HG03066 (cell line): ENCODE results near the gene RIN2.
"Not testable (repeated sequence)": the region's sequence is repeated elsewhere in the genome, so short reads cannot be mapped to it uniquely, and the experiment has no call there.

ENCODE experiments used
- ATAC-seq: cut with Tn5 transposase; IDR thresholded peaks from one replicate; pipeline ENCODE4 v1.9.1; 2021; ENCODE audit warnings: low read depth; ENCODE audit not compliant: unreplicated experiment

RIN2 gene

GRCh38 chr20:19738951-19739350 is 19.1 kb upstream of the RIN2 start:
- ATAC-seq: no peak

- ATAC-seq: no peak
Observed at GRCh38 chr20:19739351-19739750, 18.7 kb upstream of the RIN2 start.

- no peak for ATAC-seq
Observed at GRCh38 chr20:19740512-19740911, 17.5 kb upstream of the RIN2 start.

GRCh38 chr20:19741924-19742323 is 16.1 kb upstream of the RIN2 start:
- ATAC-seq: no peak

- ATAC-seq: no peak
Observed at GRCh38 chr20:19742974-19743639, 15.0 kb upstream of the RIN2 start.

GRCh38 chr20:19743640-19743995 is 14.4 kb upstream of the RIN2 start:
- ATAC-seq: no peak

GRCh38 chr20:19745106-19745505 is 13.0 kb upstream of the RIN2 start:
- no peak for ATAC-seq

- no peak for ATAC-seq
Observed at GRCh38 chr20:19745584-19745983, 12.5 kb upstream of the RIN2 start.

- no peak for ATAC-seq
Observed at GRCh38 chr20:19746396-19746795, 11.7 kb upstream of the RIN2 start.

- no peak for ATAC-seq
Observed at GRCh38 chr20:19747903-19748302, 10.2 kb upstream of the RIN2 start.

- no peak for ATAC-seq
Observed at GRCh38 chr20:19748681-19749080, 9.4 kb upstream of the RIN2 start.

GRCh38 chr20:19749618-19750071 is 8.4 kb upstream of the RIN2 start:
- ATAC-seq: no peak

GRCh38 chr20:19750101-19750606 is 7.9 kb upstream of the RIN2 start:
- ATAC-seq: no peak

- ATAC-seq: no peak
Observed at GRCh38 chr20:19750907-19751636, 7.0 kb upstream of the RIN2 start.

GRCh38 chr20:19754201-19754600 is 3.9 kb upstream of the RIN2 start:
- ATAC-seq: not testable (repeated sequence)

- no peak for ATAC-seq
Observed at GRCh38 chr20:19756761-19757486, 1.1 kb upstream of the RIN2 start.

GRCh38 chr20:19757487-19758132 is 448 bp upstream of the RIN2 start:
- no peak for ATAC-seq

GRCh38 chr20:19758501-19759331 is 658 bp downstream of the RIN2 start:
- no peak for ATAC-seq

GRCh38 chr20:19760371-19760721 is 2.3 kb downstream of the RIN2 start:
- no peak for ATAC-seq

- no peak for ATAC-seq
Observed at GRCh38 chr20:19761326-19761725, 3.3 kb downstream of the RIN2 start.
